HEK293 (cell line): ENCODE measurements around the gene ALDOA.

ENCODE experiments used
- PRDM4 ChIP-seq: fragments of 450-650 bp; formaldehyde crosslinking; IDR thresholded peaks from 2 replicates; pipeline ENCODE4 v1.5.1; 2017; ENCODE audit warnings: missing biosample characterization, missing genetic modification characterization
- SALL2 ChIP-seq: fragments of 450-650 bp; formaldehyde crosslinking; IDR thresholded peaks from 2 replicates; pipeline ENCODE4 v1.5.0; 2017; ENCODE audit warnings: missing biosample characterization, mild to moderate bottlenecking, missing genetic modification characterization, borderline replicate concordance
- ZBTB1 ChIP-seq: fragments of 450-650 bp; formaldehyde crosslinking; IDR thresholded peaks from 2 replicates; pipeline ENCODE4 v1.5.1; 2016; ENCODE audit warnings: missing biosample characterization, missing genetic modification characterization
- ZBTB20 ChIP-seq: fragments of 450-650 bp; formaldehyde crosslinking; IDR thresholded peaks from 2 replicates; pipeline ENCODE4 v1.5.1; 2016; ENCODE audit warnings: missing biosample characterization, missing genetic modification characterization
- ZNF48 ChIP-seq: fragments of 450-650 bp; formaldehyde crosslinking; IDR thresholded peaks from 2 replicates; pipeline ENCODE4 v1.5.1; 2016; ENCODE audit warnings: missing biosample characterization, missing genetic modification characterization
- ZNF610 ChIP-seq: fragments of 450-650 bp; formaldehyde crosslinking; IDR thresholded peaks from 2 replicates; pipeline ENCODE4 v1.5.1; 2016; ENCODE audit warnings: missing biosample characterization, missing genetic modification characterization, borderline replicate concordance
- ZNF704 ChIP-seq: fragments of 450-650 bp; formaldehyde crosslinking; IDR thresholded peaks from 2 replicates; pipeline ENCODE4 v1.5.1; 2016; ENCODE audit warnings: missing biosample characterization, missing genetic modification characterization
- ZSCAN5A ChIP-seq: fragments of 450-650 bp; formaldehyde crosslinking; IDR thresholded peaks from 2 replicates; pipeline ENCODE4 v1.5.1; 2016; ENCODE audit warnings: missing biosample characterization, missing genetic modification characterization
- TF ChIP-seq, protein P1 (sequence below): fragments of 450-650 bp; formaldehyde crosslinking; IDR thresholded peaks from 2 replicates; pipeline ENCODE4 v1.5.1; 2016; ENCODE audit warnings: missing biosample characterization, missing genetic modification characterization
- TF ChIP-seq, protein P2 (sequence below): fragments of 450-650 bp; formaldehyde crosslinking; IDR thresholded peaks from 2 replicates; pipeline ENCODE4 v1.5.1; 2016; ENCODE audit warnings: missing biosample characterization, missing genetic modification characterization

- TF ChIP-seq ZBTB1 (tag by site-specific recombination) (no peak), ZSCAN5A (tag by site-specific recombination) (no peak), PRDM4 (no peak), ZNF704 (tag by site-specific recombination) (no peak), ZNF610 (tag by site-specific recombination) (no peak), ZBTB20 (tag by site-specific recombination) (no peak), SALL2 (tag by site-specific recombination) (no peak), ZNF48 (tag by site-specific recombination) (no peak)
- TF ChIP-seq, protein P1, sequence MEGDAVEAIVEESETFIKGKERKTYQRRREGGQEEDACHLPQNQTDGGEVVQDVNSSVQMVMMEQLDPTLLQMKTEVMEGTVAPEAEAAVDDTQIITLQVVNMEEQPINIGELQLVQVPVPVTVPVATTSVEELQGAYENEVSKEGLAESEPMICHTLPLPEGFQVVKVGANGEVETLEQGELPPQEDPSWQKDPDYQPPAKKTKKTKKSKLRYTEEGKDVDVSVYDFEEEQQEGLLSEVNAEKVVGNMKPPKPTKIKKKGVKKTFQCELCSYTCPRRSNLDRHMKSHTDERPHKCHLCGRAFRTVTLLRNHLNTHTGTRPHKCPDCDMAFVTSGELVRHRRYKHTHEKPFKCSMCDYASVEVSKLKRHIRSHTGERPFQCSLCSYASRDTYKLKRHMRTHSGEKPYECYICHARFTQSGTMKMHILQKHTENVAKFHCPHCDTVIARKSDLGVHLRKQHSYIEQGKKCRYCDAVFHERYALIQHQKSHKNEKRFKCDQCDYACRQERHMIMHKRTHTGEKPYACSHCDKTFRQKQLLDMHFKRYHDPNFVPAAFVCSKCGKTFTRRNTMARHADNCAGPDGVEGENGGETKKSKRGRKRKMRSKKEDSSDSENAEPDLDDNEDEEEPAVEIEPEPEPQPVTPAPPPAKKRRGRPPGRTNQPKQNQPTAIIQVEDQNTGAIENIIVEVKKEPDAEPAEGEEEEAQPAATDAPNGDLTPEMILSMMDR (tag by site-specific recombination) = no peak
- TF ChIP-seq, protein P2, sequence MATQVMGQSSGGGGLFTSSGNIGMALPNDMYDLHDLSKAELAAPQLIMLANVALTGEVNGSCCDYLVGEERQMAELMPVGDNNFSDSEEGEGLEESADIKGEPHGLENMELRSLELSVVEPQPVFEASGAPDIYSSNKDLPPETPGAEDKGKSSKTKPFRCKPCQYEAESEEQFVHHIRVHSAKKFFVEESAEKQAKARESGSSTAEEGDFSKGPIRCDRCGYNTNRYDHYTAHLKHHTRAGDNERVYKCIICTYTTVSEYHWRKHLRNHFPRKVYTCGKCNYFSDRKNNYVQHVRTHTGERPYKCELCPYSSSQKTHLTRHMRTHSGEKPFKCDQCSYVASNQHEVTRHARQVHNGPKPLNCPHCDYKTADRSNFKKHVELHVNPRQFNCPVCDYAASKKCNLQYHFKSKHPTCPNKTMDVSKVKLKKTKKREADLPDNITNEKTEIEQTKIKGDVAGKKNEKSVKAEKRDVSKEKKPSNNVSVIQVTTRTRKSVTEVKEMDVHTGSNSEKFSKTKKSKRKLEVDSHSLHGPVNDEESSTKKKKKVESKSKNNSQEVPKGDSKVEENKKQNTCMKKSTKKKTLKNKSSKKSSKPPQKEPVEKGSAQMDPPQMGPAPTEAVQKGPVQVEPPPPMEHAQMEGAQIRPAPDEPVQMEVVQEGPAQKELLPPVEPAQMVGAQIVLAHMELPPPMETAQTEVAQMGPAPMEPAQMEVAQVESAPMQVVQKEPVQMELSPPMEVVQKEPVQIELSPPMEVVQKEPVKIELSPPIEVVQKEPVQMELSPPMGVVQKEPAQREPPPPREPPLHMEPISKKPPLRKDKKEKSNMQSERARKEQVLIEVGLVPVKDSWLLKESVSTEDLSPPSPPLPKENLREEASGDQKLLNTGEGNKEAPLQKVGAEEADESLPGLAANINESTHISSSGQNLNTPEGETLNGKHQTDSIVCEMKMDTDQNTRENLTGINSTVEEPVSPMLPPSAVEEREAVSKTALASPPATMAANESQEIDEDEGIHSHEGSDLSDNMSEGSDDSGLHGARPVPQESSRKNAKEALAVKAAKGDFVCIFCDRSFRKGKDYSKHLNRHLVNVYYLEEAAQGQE (tag by site-specific recombination) = no peak
Observed at GRCh38 chr16:30016555-30017276, 48.8 kb upstream of the ALDOA start.
